Loucy (cell line): ENCODE measurements around the gene FOXO3.

Experiments used
- EZH2phosphoT487 ChIP-seq: fragments of 200-600 bp; IDR thresholded peaks from 2 replicates; pipeline ENCODE4 v1.6.1; 2018; ENCODE audit warnings: antibody characterized with exemption, mild to moderate bottlenecking, moderate library complexity, borderline replicate concordance
- TF ChIP-seq, protein P1 (sequence below): fragments of 200-600 bp; sonication (generic); conservative IDR thresholded peaks from 2 replicates; pipeline ENCODE4 v1.5.1; 2014; ENCODE audit warnings: mild to moderate bottlenecking, antibody characterized with exemption, low read length

DNA sequence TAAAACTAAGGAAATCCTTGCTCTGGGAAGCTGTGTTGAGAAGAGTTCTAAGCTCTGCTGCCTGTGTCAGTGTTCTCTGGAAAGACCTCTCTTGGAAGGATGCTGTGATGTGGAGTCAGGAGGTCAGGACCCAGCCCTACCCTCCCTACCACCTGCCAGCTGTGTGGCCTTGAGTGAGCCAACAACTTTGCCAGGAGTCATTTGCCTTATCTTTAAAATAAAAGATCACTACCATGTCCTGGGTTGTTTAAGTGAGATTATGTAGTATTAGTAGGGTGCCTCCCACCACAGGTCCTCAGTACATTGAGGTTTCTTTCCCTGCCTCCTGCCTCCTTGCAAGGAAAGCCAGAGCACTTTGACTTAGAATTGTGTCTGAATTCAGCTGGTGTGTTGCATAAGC lies 64.9 kb downstream of the FOXO3 start:
- TF ChIP-seq EZH2phosphoT487, result no peak
- TF ChIP-seq, protein P1, sequence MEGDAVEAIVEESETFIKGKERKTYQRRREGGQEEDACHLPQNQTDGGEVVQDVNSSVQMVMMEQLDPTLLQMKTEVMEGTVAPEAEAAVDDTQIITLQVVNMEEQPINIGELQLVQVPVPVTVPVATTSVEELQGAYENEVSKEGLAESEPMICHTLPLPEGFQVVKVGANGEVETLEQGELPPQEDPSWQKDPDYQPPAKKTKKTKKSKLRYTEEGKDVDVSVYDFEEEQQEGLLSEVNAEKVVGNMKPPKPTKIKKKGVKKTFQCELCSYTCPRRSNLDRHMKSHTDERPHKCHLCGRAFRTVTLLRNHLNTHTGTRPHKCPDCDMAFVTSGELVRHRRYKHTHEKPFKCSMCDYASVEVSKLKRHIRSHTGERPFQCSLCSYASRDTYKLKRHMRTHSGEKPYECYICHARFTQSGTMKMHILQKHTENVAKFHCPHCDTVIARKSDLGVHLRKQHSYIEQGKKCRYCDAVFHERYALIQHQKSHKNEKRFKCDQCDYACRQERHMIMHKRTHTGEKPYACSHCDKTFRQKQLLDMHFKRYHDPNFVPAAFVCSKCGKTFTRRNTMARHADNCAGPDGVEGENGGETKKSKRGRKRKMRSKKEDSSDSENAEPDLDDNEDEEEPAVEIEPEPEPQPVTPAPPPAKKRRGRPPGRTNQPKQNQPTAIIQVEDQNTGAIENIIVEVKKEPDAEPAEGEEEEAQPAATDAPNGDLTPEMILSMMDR, result no peak
